Measurements from ENCODE around the gene RSPH4A.

- TF ChIP-seq, protein P1, sequence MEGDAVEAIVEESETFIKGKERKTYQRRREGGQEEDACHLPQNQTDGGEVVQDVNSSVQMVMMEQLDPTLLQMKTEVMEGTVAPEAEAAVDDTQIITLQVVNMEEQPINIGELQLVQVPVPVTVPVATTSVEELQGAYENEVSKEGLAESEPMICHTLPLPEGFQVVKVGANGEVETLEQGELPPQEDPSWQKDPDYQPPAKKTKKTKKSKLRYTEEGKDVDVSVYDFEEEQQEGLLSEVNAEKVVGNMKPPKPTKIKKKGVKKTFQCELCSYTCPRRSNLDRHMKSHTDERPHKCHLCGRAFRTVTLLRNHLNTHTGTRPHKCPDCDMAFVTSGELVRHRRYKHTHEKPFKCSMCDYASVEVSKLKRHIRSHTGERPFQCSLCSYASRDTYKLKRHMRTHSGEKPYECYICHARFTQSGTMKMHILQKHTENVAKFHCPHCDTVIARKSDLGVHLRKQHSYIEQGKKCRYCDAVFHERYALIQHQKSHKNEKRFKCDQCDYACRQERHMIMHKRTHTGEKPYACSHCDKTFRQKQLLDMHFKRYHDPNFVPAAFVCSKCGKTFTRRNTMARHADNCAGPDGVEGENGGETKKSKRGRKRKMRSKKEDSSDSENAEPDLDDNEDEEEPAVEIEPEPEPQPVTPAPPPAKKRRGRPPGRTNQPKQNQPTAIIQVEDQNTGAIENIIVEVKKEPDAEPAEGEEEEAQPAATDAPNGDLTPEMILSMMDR (conservative IDR thresholded peaks at IDR 0.05), result no peak
- TF ChIP-seq ZFX (IDR thresholded peaks at IDR 0.05), result no peak
Observed at GRCh38 chr6:116579143-116579542, 37.1 kb upstream of the RSPH4A start.

Data from C4-2B (cell line).